Stimulated activated CD8-positive, alpha-beta memory T cell treated with anti-CD3 and anti-CD28 coated beads, Interleukin-15, amount 100 ng/mL, for 48 hours (primary cell): ENCODE results near the gene TBC1D2.

Experiments
- DNase-seq, 2 donors: peaks; one replicate each; pipeline ENCODE4 v3.0.0-alpha.2; 2020; ENCODE audit warnings: low read depth in 2 of 2

TBC1D2 gene

DNA sequence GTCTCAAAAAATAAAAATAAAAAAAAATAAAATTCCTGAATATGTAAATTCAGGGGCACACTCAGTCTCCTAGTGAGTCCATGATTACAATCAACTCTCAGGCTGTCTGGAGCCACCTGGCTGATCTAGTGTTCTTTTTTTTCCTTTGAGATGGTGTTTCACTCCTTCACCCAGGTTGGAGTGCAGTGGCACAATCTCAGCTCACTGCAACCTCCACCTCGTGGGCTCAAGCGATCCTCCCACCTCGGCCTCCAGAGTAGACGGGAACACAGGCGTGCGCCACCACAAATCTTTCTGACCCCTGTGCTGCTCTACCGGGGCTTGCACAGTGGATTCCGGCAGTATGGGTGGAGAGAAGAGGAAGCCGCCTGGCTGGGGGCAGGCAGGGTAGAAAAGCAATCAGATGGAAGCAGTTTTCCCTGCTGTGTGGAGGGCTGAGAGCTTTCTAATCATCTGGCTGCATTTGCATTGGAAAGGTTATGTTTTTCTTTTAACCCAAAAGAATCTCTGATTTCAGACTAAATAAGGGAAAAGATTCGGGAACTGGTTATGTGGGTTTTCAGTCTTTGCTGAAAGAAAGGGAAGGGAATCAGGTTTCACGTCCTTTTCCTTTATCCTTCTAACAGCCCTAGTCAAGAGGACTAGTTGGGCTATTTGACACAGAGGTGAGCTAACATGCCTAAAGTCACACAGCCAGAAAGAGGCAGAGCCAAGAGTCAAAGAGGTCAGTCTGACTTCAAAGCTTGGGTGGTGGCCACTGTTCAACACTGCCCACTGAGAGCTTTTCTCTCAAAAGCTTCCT lies 36.7 kb downstream of the TBC1D2 start:
- no peak for DNase-seq

DNA sequence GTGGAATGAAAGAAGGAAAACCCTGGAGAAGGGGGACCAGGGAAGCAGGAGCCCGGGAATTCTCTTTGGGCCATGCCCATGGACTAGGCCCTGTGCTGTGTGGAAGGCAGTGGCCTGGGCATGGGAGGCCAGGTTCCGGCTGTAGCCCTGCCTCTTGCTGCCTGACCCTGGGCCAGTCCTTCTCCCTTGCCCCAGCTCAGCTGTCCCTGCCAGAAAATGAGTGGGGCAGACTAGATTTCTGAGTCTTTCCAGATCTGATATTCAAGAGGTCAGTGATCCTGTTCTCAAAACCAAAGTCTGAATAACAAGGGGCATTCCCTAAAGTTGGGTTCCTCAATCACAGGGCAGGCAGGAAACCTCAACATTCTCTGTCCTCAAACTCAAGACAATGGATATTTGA lies 38.2 kb downstream of the TBC1D2 start:
- no peak for DNase-seq

DNA sequence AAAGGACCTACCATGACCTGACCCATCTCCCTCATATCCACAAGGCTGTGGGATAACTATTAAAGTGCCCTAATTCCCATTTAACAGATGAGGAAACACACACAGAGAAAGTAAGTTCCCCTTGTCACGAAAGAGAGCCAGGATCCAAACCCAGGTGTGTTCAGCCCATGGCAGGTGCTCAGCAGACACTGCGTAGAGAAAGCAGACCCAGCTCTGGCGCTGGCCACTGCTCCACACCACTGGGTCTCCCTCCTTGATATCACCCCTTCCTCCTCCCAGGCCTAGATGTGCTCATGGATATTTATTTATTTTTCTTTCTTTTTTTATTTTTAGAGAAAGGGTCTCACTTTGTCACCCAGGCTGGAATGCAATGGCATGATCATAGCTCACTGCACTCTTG lies 39.1 kb downstream of the TBC1D2 start:
- no peak for DNase-seq

DNA sequence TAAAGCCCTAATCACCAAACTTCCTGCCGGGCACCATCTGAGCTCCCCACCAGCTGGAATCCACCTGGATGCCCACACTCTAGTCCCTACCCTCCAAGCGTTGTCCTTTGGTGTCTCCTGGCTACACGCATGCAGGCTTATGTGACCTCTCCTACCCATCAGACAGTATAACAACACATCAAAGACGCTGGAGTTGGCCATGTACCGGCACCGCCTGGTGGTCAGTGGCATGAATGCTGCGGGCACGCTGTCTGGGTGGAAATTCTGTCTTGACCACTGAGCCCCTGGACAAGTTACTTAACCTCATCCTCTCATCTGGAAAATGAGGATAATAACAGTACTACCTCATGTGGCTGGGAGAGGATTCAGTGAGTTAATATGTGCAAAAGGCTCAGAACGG lies 39.6 kb downstream of the TBC1D2 start:
- DNase-seq: no peak

DNA sequence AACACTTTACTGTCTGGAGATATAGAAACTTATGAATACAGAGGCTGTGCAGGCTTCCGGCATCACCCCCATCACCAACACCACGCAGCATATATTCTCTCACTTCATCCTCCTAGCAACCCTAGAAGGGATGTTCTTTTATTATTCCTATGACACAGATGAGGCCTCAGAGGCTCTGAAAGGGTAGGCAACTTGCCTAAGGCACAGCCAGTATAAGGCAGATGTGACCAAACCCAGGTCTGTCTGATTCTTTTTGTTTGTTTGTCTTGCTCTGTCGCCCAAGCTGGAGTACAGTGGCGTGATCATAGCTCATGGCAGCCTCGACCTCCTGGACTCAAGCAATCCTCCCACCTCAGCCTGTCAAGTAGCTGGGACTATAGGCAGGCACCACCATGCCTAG lies 40.2 kb downstream of the TBC1D2 start:
- no peak for DNase-seq

- DNase-seq: no peak
Measured at GRCh38 chr9:98214811-98215210, 40.6 kb downstream of the TBC1D2 start.

DNA sequence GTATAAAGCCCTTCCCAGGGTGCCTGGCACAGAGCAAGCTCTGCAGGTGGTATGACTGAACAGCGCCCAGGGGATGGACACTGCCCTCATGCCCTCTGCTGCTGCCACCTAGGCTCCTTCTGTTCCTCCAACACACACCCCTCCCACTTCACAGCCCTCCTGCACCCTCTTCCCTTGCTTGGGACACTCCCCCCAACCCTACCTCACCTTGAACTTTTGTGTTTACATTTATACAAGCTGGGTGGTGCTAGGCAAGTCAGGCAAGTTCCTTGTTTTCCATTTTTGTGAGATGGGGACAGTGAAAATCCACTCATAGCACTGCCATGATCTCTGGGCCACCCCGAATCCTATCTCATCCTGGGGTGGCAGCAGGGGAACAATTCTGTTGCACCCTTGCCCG lies 44.2 kb downstream of the TBC1D2 start:
- no peak for DNase-seq

DNA sequence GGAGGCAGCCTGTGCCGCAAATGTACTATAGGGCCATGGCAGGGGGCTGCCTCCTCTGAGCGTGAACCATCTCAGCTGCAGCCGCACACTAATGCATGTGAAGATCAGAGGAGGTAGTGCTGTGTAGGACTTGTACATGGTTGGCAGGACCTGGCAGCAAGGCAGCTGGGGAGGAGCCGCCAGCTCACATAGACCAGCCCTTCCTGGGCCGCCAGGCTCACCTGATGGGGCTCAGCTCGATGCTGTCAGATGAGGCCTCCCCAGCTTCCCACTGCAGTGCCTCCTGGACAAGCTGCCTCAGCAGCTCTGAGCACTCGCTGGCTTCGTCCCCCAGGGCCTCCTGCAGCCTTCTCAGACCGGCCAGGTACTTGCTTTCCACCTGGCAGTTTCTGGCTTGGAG lies 45.0 kb downstream of the TBC1D2 start:
- no peak for DNase-seq

- no peak for DNase-seq
Measured at GRCh38 chr9:98209530-98209929, 45.9 kb downstream of the TBC1D2 start.

DNA sequence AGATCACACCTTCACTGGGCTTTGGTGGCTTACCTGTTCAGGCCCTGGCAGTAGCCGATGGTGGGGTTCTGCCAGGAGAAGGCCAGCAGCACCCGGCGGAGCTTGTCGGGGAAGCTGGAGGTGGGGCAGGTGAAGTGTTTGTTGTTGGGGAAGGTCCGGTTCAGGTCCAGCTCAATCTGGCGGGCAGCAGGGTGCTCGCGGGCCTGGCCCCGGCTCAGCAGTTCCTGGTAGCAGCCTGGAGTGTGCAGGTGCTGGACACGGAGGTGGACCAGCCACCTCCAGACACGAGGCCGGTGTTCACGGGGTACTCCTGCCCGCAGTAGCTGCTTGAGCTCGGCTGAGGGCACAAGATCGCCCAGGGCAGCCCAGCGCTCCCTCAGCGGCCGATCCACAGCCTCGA lies 46.8 kb downstream of the TBC1D2 start:
- DNase-seq: no peak

- no peak for DNase-seq
Measured at GRCh38 chr9:98207606-98208005, 47.8 kb downstream of the TBC1D2 start.

- DNase-seq: no peak
Measured at GRCh38 chr9:98206754-98207153, 48.7 kb downstream of the TBC1D2 start.

GRCh38 chr9:98204692-98205091 lies 50.8 kb downstream of the TBC1D2 start:
- DNase-seq: no peak

GRCh38 chr9:98203153-98203552 lies 52.3 kb downstream of the TBC1D2 start:
- DNase-seq: no peak

DNA sequence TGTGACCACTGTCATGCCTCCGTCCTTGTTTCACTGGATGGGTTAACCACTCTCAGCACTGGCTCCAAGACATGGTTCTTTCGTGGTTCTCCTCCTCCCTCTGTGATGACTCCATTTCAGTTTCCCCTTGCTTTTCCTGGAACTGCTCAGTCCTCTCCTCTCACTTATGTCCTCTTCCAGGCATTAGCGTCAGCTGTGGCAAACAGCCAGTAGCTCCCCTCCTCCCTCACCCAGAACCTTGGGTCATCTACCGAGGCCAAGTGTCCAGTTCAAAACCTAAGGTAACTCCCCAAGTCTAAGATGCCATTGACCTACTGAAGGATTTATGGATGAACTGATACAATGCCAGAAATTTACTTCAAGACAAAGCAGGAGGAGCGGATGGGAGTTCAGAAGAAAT lies 53.2 kb downstream of the TBC1D2 start:
- DNase-seq: no peak

DNA sequence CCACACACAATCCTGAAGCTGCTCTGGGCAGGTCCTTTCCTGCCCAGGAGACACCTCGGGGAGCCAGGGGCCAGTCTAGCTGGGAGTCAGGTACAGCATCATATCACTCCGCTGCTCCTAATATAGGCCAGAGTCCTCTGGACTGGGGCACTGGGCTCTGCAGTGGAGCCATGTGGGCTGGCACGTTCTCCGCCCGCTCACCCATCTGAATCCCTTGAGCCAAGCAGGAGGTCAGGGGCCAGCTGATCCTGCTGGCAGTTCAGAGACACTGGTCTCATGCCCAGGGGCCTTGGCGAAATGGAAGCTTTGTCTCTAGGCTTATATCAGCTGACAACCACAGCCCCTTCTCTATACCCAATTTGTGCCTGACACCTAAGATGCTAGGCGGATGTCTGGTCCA lies 53.7 kb downstream of the TBC1D2 start:
- DNase-seq: no peak

- no peak for DNase-seq
Measured at GRCh38 chr9:98201102-98201501, 54.3 kb downstream of the TBC1D2 start.

- DNase-seq: no peak
Measured at GRCh38 chr9:98199388-98200033, 55.9 kb downstream of the TBC1D2 start.

DNA sequence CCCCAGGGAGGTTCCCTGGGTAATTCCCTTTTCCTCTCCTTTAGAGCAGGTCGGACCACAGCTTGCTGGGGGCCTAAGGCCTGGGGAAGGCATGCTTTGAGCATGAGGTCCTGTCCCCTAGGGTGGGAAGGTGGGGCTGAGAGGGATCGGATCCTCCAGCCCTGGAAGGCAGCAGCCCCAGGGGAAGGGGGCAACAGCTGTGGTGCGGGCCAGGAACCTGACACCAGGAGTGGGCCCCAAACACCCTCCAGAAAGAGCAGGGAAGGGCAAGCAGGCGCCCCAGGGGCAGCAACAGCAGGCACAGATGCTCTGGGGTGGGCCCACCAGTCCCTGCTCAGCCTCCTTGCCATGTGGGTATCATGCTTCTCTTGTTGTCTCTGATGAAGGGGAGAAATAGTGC lies 59.8 kb downstream of the TBC1D2 start:
- no peak for DNase-seq

- DNase-seq: no peak
Measured at GRCh38 chr9:98193336-98193944, 62.0 kb downstream of the TBC1D2 start.

DNA sequence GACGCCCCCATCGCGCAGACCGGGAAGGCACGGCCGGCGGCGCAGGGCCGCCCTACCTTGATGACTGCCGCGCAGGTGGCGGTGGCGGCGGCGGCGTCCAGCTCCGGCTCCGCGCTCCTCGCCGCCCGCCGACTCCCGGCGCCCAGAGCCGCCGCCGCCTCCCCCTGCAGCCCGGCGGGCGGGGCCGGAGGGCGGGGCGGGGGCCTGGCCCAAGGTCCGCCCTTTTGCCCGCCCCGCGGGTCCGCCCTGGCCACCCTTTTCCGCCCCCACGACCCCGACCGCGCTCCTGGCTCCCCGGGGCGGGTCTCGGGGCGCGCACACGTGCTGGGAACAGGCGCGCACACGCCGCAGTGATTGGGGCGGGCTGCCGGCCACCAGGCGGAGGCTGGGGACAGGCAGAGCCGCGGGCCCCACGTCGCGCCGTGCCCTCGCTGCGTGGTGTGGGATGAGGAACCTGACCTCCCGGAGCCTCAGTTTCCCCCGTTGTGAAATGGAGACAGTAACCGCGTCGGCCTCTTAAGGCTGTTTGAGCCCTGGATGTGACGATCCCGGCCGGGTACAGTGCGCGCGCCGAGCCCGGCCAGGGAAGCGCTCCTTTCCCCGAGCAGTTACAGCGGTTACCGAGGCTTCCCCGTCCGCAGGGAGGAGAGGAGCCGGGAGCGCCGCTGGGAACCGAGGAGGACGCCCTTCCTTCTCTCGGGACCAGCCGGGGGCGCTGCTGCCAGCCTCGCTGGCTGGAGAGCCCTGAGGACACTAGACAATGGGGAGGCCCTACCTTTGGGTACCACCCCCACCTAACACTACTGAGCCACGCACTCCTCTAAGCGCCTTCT lies 62.7 kb downstream of the TBC1D2 start, which contains the start of gene CORO2A:
Gene CORO2A, minus strand, starts transcription at position 135 of the 833 bp plus-strand sequence. CDS start 34,977 bp downstream, outside the sequence.
- peak; percentile 52 to 66 for DNase-seq
